Putamen (tissue), 1 donor: ENCODE data around the gene USP5.

Source experiments
- DNase-seq: peaks from one replicate; pipeline ENCODE4 v3.0.0-alpha.2; 2016; ENCODE audit warnings: low spot score

USP5 gene

DNA sequence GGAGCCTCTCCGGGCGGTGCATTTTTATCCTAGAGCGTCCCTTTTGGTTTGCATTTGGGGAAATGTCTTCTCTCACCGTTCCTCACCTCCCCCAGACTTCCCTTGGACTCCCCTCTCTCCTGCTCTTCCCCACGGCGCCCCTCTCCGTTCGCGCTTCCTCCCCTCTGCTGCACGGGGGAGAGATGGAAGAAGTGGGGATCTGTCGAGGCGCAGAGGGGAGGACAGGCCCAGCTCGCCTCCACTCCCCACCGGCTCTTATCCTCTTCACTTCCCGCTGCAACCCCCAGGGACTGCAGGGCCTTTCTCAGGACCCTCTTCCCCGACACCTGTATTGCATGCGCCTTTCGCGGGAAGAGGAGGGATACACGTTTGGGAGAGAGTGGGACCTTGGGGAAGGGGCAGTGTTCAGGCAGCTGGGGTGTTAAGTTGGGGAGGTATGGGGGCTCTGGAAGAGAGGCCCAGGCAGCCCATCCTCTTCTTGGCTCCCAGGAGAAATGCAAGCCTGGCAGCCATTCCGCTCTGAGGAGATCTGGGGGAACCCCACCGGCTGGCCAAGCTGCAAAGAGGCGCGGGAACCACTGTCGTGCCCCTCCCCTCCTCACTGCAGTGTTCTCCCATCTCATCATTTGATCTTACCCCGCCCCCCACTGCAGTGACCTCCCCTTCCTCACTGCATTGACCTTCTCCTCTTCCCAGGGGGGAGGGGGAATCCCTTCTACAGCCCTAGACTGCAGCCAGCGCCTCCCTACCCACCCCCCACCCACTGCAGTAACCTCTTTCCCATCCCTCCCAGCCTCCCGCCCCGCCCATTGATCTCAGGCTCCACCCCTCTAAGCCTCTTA, 63.2 kb downstream of the USP5 start:
- DNase-seq = no peak

GRCh38 chr12:6915789-6916285, 63.9 kb downstream of the USP5 start:
- no peak for DNase-seq
